Tibial artery (tissue), 4 donors: Measurements from ENCODE around the gene GABRA5.

ENCODE experiments used
- DNase-seq, 2 donors: peaks; one replicate each; pipeline ENCODE4 v3.0.0-alpha.2; 2019
- H3K27ac ChIP-seq, 2 donors: fragments of 200-600 bp; sonication (generic) in 1 of 2; 1 replicate in 1 of 2; 2 replicates in 1 of 2; pipeline ENCODE4 v1.5.1; 2018 to 2019; ENCODE audit warnings: mild to moderate bottlenecking in 1 of 2
- H3K27me3 ChIP-seq, 2 donors: fragments of 200-600 bp; sonication (generic) in 1 of 2; one replicate each; pipeline versions ENCODE4 v1.5.1 to v1.6.0; 2016 to 2019
- H3K36me3 ChIP-seq, 3 donors: fragments of 200-600 bp; sonication (generic) in 2 of 3; one replicate each; pipeline ENCODE4 v1.5.1; 2016 to 2019; ENCODE audit warnings: mild to moderate bottlenecking in 2 of 3
- H3K4me1 ChIP-seq, 4 donors: fragments of 200-600 bp; sonication (generic) in 2 of 4; 1 replicate in 3 of 4; 2 replicates in 1 of 4; pipeline ENCODE4 v1.5.1; 2016 to 2019
- H3K4me3 ChIP-seq, 2 donors: fragments of 200-600 bp; sonication (generic) in 1 of 2; 1 replicate in 1 of 2; 2 replicates in 1 of 2; pipeline ENCODE4 v1.5.1; 2018 to 2019; ENCODE audit warnings: mild to moderate bottlenecking in 2 of 2
- H3K9me3 ChIP-seq, 3 donors: fragments of 200-600 bp; sonication (generic) in 1 of 3; one replicate each; pipeline ENCODE4 v1.5.1; 2016 to 2019
- intact Hi-C: fragments of 100-400 bp; cut with DNase I; formaldehyde crosslinking; loops from one replicate; pipeline ENCODE4 v1.15.0; 2023; ENCODE audit warnings: low total_unique reads
- TF ChIP-seq, protein P1 (sequence below), 2 experiments: fragments of 200-600 bp in 1 of 2; fragments of 450-650 bp in 1 of 2; IDR thresholded peaks; one replicate each; pipeline ENCODE4 v1.5.1; 2017 to 2019; ENCODE audit warnings: antibody characterized with exemption in 2 of 2, mild to moderate bottlenecking in 1 of 2, moderate library complexity in 1 of 2

Gene GABRA5

DNA sequence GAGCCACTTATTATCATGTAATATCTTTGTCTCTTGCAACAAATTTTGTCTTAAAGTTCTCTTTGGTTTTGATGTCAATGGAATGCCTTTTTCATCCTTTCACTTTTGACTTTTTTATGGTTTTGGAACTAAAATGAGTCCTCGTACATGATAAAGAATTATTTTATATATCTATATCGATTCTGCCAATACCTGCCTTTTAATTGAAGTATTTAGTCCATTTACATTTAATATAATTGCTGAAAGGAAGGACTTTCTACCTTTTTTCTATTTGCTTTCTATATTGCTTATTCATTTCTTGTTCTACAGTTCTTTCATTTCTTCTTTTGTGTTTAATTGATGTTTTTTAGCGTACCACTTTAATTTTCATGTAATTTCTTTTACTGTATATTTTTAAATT is 32.8 kb downstream of the GABRA5 start:
- Histone ChIP-seq H3K36me3 (no peaks in the 10 kb centered on the region), H3K9me3 (peaks cover 0 to 7% (median 0%) of the 10 kb centered on the region in 3 donors), H3K27me3 (no peaks in the 10 kb centered on the region), H3K4me1 (no peaks in the 10 kb centered on the region), H3K4me3 (no peak overlapping the region), H3K27ac (no peak overlapping the region)
- TF ChIP-seq, protein P1, sequence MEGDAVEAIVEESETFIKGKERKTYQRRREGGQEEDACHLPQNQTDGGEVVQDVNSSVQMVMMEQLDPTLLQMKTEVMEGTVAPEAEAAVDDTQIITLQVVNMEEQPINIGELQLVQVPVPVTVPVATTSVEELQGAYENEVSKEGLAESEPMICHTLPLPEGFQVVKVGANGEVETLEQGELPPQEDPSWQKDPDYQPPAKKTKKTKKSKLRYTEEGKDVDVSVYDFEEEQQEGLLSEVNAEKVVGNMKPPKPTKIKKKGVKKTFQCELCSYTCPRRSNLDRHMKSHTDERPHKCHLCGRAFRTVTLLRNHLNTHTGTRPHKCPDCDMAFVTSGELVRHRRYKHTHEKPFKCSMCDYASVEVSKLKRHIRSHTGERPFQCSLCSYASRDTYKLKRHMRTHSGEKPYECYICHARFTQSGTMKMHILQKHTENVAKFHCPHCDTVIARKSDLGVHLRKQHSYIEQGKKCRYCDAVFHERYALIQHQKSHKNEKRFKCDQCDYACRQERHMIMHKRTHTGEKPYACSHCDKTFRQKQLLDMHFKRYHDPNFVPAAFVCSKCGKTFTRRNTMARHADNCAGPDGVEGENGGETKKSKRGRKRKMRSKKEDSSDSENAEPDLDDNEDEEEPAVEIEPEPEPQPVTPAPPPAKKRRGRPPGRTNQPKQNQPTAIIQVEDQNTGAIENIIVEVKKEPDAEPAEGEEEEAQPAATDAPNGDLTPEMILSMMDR (IDR thresholded peaks at IDR 0.05), result no peak
- intact Hi-C loops, result loop anchor here (5.0 to 10.0 kb wide), 2 partner anchors 95 to 703 kb away; no protein-coding TSS in a partner anchor
- DNase-seq, result no peak

DNA sequence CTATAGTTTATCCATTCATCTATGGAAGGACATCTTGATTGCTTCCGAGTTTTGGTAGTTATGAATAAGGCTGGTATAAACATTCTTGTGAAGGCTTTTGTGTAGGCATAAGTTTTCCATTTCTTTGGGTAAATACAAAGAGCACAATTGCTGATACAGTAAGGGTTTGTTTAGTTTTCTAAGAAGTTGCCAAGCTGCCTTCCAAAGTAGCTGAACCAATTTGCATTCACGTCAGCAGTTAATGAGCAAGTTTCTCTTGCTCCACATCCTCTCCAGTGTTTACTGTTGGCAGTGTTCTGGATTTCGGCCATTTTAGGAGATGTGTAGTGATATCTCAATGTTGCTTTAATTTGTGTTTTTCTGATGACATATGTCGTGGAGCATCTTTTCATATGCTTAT is 34.2 kb downstream of the GABRA5 start:
- no peaks in the 10 kb centered on the region for H3K36me3 ChIP-seq
- no peaks in the 10 kb centered on the region for H3K27me3 ChIP-seq
- intact Hi-C loops, result loop anchor here (5.0 to 10.0 kb wide), 2 partner anchors 94 to 701 kb away; no protein-coding TSS in a partner anchor
- no peak overlapping the region for H3K4me3 ChIP-seq
- TF ChIP-seq, protein P1 (IDR thresholded peaks at IDR 0.05), result no peak
- no peak overlapping the region for H3K27ac ChIP-seq
- no peaks in the 10 kb centered on the region for H3K4me1 ChIP-seq
- H3K9me3 ChIP-seq, result peaks cover 0 to 19% (median 4%) of the 10 kb centered on the region in 3 donors
- no peak for DNase-seq

DNA sequence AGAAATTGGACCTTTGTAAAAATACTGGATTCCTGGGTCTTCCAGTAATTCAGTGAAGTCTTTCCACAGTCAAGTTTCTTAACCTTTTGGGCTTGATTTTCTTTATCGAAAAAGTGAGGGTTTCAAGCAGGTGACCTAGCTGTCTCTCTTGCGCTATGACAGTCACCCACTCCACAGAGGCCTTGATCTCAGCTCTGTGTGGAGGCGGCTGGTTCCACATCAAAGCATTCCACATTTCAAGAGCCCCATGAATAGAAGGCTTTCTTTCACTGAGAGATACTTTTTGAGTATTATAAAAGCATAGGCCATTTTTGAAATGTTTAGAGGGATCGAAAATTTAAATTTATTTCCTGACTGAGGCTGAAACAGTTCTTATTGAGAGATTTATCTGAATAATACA is 43.9 kb downstream of the GABRA5 start:
- no peak overlapping the region for H3K4me3 ChIP-seq
- intact Hi-C loops, result no loop called here
- H3K27me3 ChIP-seq, result no peaks in the 10 kb centered on the region
- no peaks in the 10 kb centered on the region for H3K4me1 ChIP-seq
- TF ChIP-seq, protein P1 (IDR thresholded peaks at IDR 0.05), result no peak
- H3K36me3 ChIP-seq, result no peaks in the 10 kb centered on the region
- H3K9me3 ChIP-seq, result peaks cover 0 to 7% (median 4%) of the 10 kb centered on the region in 3 donors
- DNase-seq, result no peak
- no peak overlapping the region for H3K27ac ChIP-seq

DNA sequence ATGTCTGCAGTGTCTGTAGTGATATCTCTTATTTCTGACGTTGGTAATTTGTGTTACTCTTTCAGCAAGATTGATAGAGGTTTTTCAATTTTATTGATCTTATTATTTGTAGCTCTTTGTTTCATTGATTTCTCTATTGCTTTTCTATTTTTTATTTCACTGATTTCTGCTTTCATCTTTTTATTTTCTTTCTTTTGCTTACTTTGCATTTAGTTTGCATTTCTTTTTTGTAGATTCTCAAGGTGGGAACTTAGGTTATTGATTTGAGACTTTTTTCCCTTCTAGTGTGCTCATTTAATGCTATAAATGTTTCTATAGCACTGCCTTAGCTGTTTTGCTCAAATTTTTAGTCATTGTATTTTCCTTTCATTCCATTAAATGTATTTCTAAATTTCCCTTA is 54.6 kb downstream of the GABRA5 start:
- no peak overlapping the region for H3K27ac ChIP-seq
- intact Hi-C loops, result no loop called here
- DNase-seq, result no peak
- H3K4me3 ChIP-seq, result no peak overlapping the region
- no peaks in the 10 kb centered on the region for H3K4me1 ChIP-seq
- peaks cover 0 to 10% (median 8%) of the 10 kb centered on the region in 3 donors for H3K9me3 ChIP-seq
- H3K36me3 ChIP-seq, result no peaks in the 10 kb centered on the region
- TF ChIP-seq, protein P1 (IDR thresholded peaks at IDR 0.05), result no peak
- no peaks in the 10 kb centered on the region for H3K27me3 ChIP-seq

DNA sequence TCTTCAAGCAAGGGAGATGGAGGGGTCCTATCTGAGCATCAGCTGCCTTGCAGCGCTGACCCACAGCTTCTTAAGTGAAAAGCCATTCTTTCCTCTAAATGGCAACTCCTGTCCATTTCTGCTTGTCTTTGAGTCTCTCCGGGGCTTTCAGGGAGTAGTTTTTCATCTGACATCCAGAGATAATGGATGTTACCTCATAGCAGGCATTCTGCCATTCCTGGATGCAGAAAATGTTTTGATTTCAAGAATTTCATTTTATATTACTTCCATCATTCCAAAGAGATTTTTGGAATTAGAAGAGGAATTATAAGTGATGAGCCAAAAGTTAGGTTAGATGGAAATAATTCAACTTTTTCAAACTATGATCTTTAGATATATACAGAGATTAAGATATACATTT is 59.2 kb downstream of the GABRA5 start:
- no peak overlapping the region for H3K27ac ChIP-seq
- H3K9me3 ChIP-seq, result no peaks in the 10 kb centered on the region
- intact Hi-C loops, result no loop called here
- no peaks in the 10 kb centered on the region for H3K4me1 ChIP-seq
- no peaks in the 10 kb centered on the region for H3K27me3 ChIP-seq
- H3K36me3 ChIP-seq, result no peaks in the 10 kb centered on the region
- no peak for DNase-seq
- TF ChIP-seq, protein P1 (IDR thresholded peaks at IDR 0.05), result no peak
- H3K4me3 ChIP-seq, result no peak overlapping the region

DNA sequence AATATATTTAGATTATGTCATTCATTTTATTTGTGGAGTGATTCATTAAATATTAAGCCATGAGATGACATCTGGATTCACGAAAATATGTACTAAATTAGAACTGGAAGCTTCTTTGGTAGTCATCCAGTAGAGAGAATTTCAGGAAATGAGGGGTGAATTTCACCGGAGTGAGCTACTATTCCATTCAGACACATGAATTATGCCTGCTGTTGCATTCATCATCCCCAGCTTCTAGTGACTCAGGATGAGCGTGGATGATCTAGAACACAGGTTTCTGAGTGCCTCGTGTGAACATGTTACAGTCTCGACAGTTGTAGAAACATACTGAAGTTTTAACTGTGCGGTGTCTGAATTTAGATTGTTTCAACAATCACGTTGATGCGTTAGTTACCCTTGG is 61.2 kb downstream of the GABRA5 start:
- intact Hi-C loops, result no loop called here
- H3K27ac ChIP-seq, result no peak overlapping the region
- no peak overlapping the region for H3K4me3 ChIP-seq
- no peaks in the 10 kb centered on the region for H3K4me1 ChIP-seq
- H3K9me3 ChIP-seq, result no peaks in the 10 kb centered on the region
- no peaks in the 10 kb centered on the region for H3K27me3 ChIP-seq
- DNase-seq, result no peak
- TF ChIP-seq, protein P1 (IDR thresholded peaks at IDR 0.05), result no peak
- H3K36me3 ChIP-seq, result no peaks in the 10 kb centered on the region
